GM21528 (cell line): Measurements from ENCODE around the gene MAB21L4.

Experiments
- ATAC-seq: cut with Tn5 transposase; IDR thresholded peaks from one replicate; pipeline ENCODE4 v1.9.1; 2021; ENCODE audit warnings: mild to moderate bottlenecking, moderate library complexity; ENCODE audit not compliant: unreplicated experiment, low FRiP score

The MAB21L4 gene

GRCh38 chr2:240913810-240914644 is 18.1 kb upstream of the MAB21L4 start:
- ATAC-seq: no peak

GRCh38 chr2:240912878-240913809 is 17.2 kb upstream of the MAB21L4 start:
- no peak for ATAC-seq

GRCh38 chr2:240911641-240912265 is 15.8 kb upstream of the MAB21L4 start:
- ATAC-seq: no peak

- ATAC-seq: no peak
Measured at GRCh38 chr2:240909216-240909974, 13.4 kb upstream of the MAB21L4 start.

- ATAC-seq: no peak
Measured at GRCh38 chr2:240906911-240907590, 11.1 kb upstream of the MAB21L4 start.

GRCh38 chr2:240906141-240906910 is 10.4 kb upstream of the MAB21L4 start, which contains the start of gene CROCC2:
CROCC2 (plus strand) TSS chr2:240906336; CDS start chr2:240906514, 178 bp downstream.
- no peak for ATAC-seq

GRCh38 chr2:240905176-240905781 is 9.3 kb upstream of the MAB21L4 start:
- ATAC-seq: no peak

- ATAC-seq: no peak
Measured at GRCh38 chr2:240904216-240905175, 8.5 kb upstream of the MAB21L4 start.

- no peak for ATAC-seq
Measured at GRCh38 chr2:240903191-240904060, 7.5 kb upstream of the MAB21L4 start.

- ATAC-seq: no peak
Measured at GRCh38 chr2:240902615-240903041, 6.7 kb upstream of the MAB21L4 start.

- ATAC-seq: no peak
Measured at GRCh38 chr2:240901986-240902614, 6.1 kb upstream of the MAB21L4 start.

- no peak for ATAC-seq
Measured at GRCh38 chr2:240900141-240900860, 4.3 kb upstream of the MAB21L4 start.

GRCh38 chr2:240899468-240899865 is 3.5 kb upstream of the MAB21L4 start:
- ATAC-seq: no peak

- no peak for ATAC-seq
Measured at GRCh38 chr2:240898731-240899467, 2.9 kb upstream of the MAB21L4 start.
